Aorta (tissue), 5 donors: ENCODE data around the gene CCHCR1. TPM values are rescaled to one million over a fixed set of nuclear protein-coding genes. Genes with fewer than 3 reads are reported as not detected.

Experiments used
- ATAC-seq: fragments of 200-7000 bp; cut with Tn5 transposase; one replicate; pipeline ENCODE4 v1.9.1; 2022; ENCODE audit warnings: moderate library complexity; ENCODE audit not compliant: low FRiP score
- DNase-seq, 2 donors: peaks; one replicate each; pipeline ENCODE4 v3.0.0-alpha.2; 2020
- H3K27ac ChIP-seq, 2 donors: one replicate each; pipeline ENCODE4 v1.5.1; 2013; ENCODE audit warnings: low read length in 2 of 2, mild to moderate bottlenecking in 2 of 2, moderate library complexity in 2 of 2, control low read depth in 1 of 2, inconsistent platforms in 1 of 2, low read depth in 1 of 2
- H3K27me3 ChIP-seq, 2 donors: one replicate each; pipeline ENCODE4 v1.6.1; 2013; ENCODE audit warnings: control low read depth in 1 of 2, low read length in 1 of 2, mild to moderate bottlenecking in 1 of 2, moderate library complexity in 1 of 2; ENCODE audit not compliant: insufficient read depth in 2 of 2, control insufficient read depth in 1 of 2
- H3K36me3 ChIP-seq, 2 donors: one replicate each; pipeline ENCODE4 v1.6.1; 2013; ENCODE audit warnings: control low read depth in 1 of 2, low read length in 1 of 2, mild to moderate bottlenecking in 1 of 2; ENCODE audit not compliant: insufficient read depth in 2 of 2, control insufficient read depth in 1 of 2
- H3K4me1 ChIP-seq, 2 donors: one replicate each; pipeline ENCODE4 v1.6.1; 2013; ENCODE audit warnings: low read length in 2 of 2, control low read depth in 1 of 2, mild to moderate bottlenecking in 1 of 2, moderate library complexity in 1 of 2; ENCODE audit not compliant: insufficient read depth in 2 of 2, control insufficient read depth in 1 of 2
- H3K4me3 ChIP-seq, 2 donors: one replicate each; pipeline ENCODE4 v1.5.1; 2013; ENCODE audit warnings: low read length in 2 of 2, control low read depth in 1 of 2, mild to moderate bottlenecking in 1 of 2
- H3K9me3 ChIP-seq: one replicate; pipeline ENCODE4 v1.6.1; 2013; ENCODE audit warnings: mild to moderate bottlenecking, low read length; ENCODE audit not compliant: control insufficient read depth
- WGBS, 2 donors: extraction: QIAGEN DNeasy Blood & Tissue Kit; methylation state at CpG; one replicate each; pipeline ENCODE4 v1.1.7; 2013; 5-methylcytosine and 5-hydroxymethylcytosine counted together
- intact Hi-C, 2 donors: fragments of 100-400 bp; cut with DNase I; formaldehyde crosslinking; loops; one replicate each; pipeline versions ENCODE4 v1.14.2 to v1.15.0; 2022
- polyA plus RNA-seq, 2 donors: library from polyadenylated mRNA; stranded (reverse); fragments of 200-250 nt; gene quantifications; one replicate each; pipeline ENCODE4 v1.2.3, GENCODE V29; 2013
- total RNA-seq, 2 donors: library from RNA; stranded (reverse); fragmentation: NEBNext Ultra II Directional; extraction: Animal tissue kit (Norgen Biotek cat#: 25700); gene quantifications; one replicate each; pipeline ENCODE4 v1.2.1, GENCODE V29; 2021
- donor health status: healthy with polysubstance abuse.
- donor health status: Bipolar disorder and iron deficiency.
- donor health status: DM: no; HTN: no; CAD: no.
- donor health status: DM: no; HTN: no; CAD: no.
- donor health status: DM: yes; HTN: yes; CAD: no.

The CCHCR1 gene
- total and polyA plus RNA-seq, 4 donors: 7.0 to 23.2 (median 17.5) TPM

DNA sequence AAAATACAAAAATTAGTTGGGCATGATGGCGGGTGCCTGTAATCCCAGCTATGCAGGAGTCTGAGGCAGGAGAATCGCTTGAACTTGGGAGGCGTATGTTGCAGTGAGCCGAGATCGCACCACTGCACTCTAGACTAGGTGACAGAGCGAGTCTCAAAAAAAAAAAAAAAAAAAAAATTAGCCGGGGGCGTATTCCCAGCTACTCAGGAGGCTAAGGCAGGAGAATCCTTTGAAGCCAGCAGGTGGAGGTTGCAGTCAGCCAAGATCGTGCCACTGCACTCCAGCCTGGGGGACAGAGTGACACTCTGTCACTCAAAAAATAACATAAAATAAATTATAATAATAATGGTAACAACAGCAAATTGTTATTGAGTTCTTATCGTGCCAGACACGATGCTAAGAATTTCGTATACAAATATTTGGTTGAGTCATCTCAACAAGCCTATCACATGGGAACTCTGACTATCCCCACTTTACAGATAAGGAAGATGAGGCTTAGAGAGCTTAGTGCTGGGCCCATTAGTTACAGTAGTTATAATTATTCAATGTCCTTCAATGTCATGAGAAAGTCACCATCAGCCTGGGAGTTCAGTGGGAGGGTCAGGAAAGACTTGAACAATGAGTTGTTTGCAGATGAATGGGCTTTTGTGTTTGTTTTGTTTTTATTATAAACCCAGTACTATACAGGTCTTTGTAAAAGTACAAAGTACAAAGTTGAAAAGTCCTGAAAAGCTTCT is 64.7 kb downstream of the CCHCR1 start:
- no peaks in the 10 kb centered on the region for H3K9me3 ChIP-seq
- H3K27ac ChIP-seq: no peak overlapping the region
- no peak overlapping the region for H3K4me3 ChIP-seq
- H3K4me1 ChIP-seq: no peaks in the 10 kb centered on the region
- no peaks in the 10 kb centered on the region for H3K27me3 ChIP-seq
- DNase-seq (no peak), ATAC-seq (no peak)
- no peaks in the 10 kb centered on the region for H3K36me3 ChIP-seq
- intact Hi-C loops: no loop called here
- WGBS, 2 donors: 88% methylated on average over 12 of the region's 12 CpGs

Other genes starting within 250 kb of the CCHCR1 start
- 10 to 100 TPM; 31.2 to 37.0 TPM for gene GTF2H4, start 249.6 kb downstream of the CCHCR1 start, total RNA-seq
- 10 to 100 TPM in 1 of 2 donors, 1 to 10 TPM in 1; 3.9 to 88.2 TPM for gene GTF2H4, start 249.6 kb downstream of the CCHCR1 start, polyA plus RNA-seq
- 10 to 100 TPM; 16.0 to 19.1 TPM for gene VARS2, start 243.6 kb downstream of the CCHCR1 start, total RNA-seq
- 10 to 100 TPM in 1 of 2 donors, 1 to 10 TPM in 1; 9.6 to 65.7 TPM for gene VARS2, start 243.6 kb downstream of the CCHCR1 start, polyA plus RNA-seq
- gene SFTA2, start 225.6 kb downstream of the CCHCR1 start, total RNA-seq: not detected
- gene SFTA2, start 225.6 kb downstream of the CCHCR1 start, polyA plus RNA-seq: 1 to 10 TPM in 1 of 2 donors, not detected in 1; 2.4 TPM
- not detected for gene MUCL3, start 216.8 kb downstream of the CCHCR1 start, total RNA-seq
- under 1 TPM; 0.13 to 0.18 TPM for gene MUCL3, start 216.8 kb downstream of the CCHCR1 start, polyA plus RNA-seq
- gene MUC21, start 174.1 kb downstream of the CCHCR1 start, total RNA-seq: not detected
- under 1 TPM; 0.20 to 0.75 TPM for gene MUC21, start 174.1 kb downstream of the CCHCR1 start, polyA plus RNA-seq
- gene MUC22, start 147.3 kb downstream of the CCHCR1 start, total RNA-seq: not detected
- not detected for gene MUC22, start 147.3 kb downstream of the CCHCR1 start, polyA plus RNA-seq
- not detected for gene C6orf15, start 45.2 kb downstream of the CCHCR1 start, total RNA-seq
- not detected for gene C6orf15, start 45.2 kb downstream of the CCHCR1 start, polyA plus RNA-seq
- gene PSORS1C1, start 43.0 kb downstream of the CCHCR1 start, total RNA-seq: 1 to 10 TPM; 3.0 to 4.3 TPM
- gene PSORS1C1, start 43.0 kb downstream of the CCHCR1 start, polyA plus RNA-seq: 1 to 10 TPM; 1.6 to 6.8 TPM
- gene CDSN, start 37.4 kb downstream of the CCHCR1 start, total RNA-seq: not detected
- gene CDSN, start 37.4 kb downstream of the CCHCR1 start, polyA plus RNA-seq: not detected
- gene PSORS1C2, start 18.7 kb downstream of the CCHCR1 start, total RNA-seq: not detected
- gene PSORS1C2, start 18.7 kb downstream of the CCHCR1 start, polyA plus RNA-seq: not detected
- 1 to 10 TPM; 3.1 to 8.3 TPM for gene TCF19, start 787 bp upstream of the CCHCR1 start, total RNA-seq
- 1 to 10 TPM; 3.4 to 4.2 TPM for gene TCF19, start 787 bp upstream of the CCHCR1 start, polyA plus RNA-seq
- gene POU5F1, start 12.9 kb upstream of the CCHCR1 start, total RNA-seq: 1 to 10 TPM in 1 of 2 donors, under 1 TPM in 1; 0.45 to 2.2 TPM
- 1 to 10 TPM in 1 of 2 donors, not detected in 1; 2.6 TPM for gene POU5F1, start 12.9 kb upstream of the CCHCR1 start, polyA plus RNA-seq
- 100 to 1,000 TPM; 491 to 529 TPM for gene HLA-C, start 114.3 kb upstream of the CCHCR1 start, total RNA-seq
- gene HLA-C, start 114.3 kb upstream of the CCHCR1 start, polyA plus RNA-seq: 100 to 1,000 TPM; 301 to 355 TPM
- 1,000 to 10,000 TPM in 1 of 2 donors, 100 to 1,000 TPM in 1; 862 to 1,392 TPM for gene HLA-B, start 199.4 kb upstream of the CCHCR1 start, total RNA-seq
- gene HLA-B, start 199.4 kb upstream of the CCHCR1 start, polyA plus RNA-seq: 100 to 1,000 TPM; 209 to 214 TPM
- gene MICA, start 245.8 kb upstream of the CCHCR1 start, total RNA-seq: 10 to 100 TPM; 19.8 to 29.2 TPM
- 10 to 100 TPM; 25.3 to 89.6 TPM for gene MICA, start 245.8 kb upstream of the CCHCR1 start, polyA plus RNA-seq